MCF 10A (cell line): ENCODE data around the gene OBSL1. TPM values are rescaled to one million over a fixed set of nuclear protein-coding genes. Genes with fewer than 3 reads are reported as not detected.

Experiments
- BruUV-seq: library from RNA; stranded (reverse); fragments of 400-500 nt; replicated peaks from 2 replicates; lab custom pipeline; 2021; lab: Mats Ljungman, UMichigan
- CTCF ChIA-PET: fragments of 300-600 bp; sonication (Branson Sonifier 250); formaldehyde crosslinking; extraction: SDS; loops from one replicate; lab custom pipeline; 2021; ENCODE audit warnings: antibody characterized with exemption, inconsistent platforms; lab: Yijun Ruan, JAX
- POLR2A ChIA-PET: fragments of 300-600, 350-650 bp; sonication (Branson Sonifier 250); formaldehyde crosslinking; extraction: SDS; loops from one replicate; lab custom pipeline; 2020; ENCODE audit warnings: antibody characterized with exemption, inconsistent platforms; lab: Yijun Ruan, JAX
- DNase-seq: peaks from one replicate; pipeline ENCODE4 v3.0.0-alpha.2; 2018; ENCODE audit not compliant: unreplicated experiment
- H3K27ac Mint-ChIP-seq: one replicate; pipeline ENCODE4 v1.8.0; 2022; ENCODE audit warnings: mild to moderate bottlenecking, low read depth, mixed read lengths; ENCODE audit not compliant: unreplicated experiment
- H3K27me3 Mint-ChIP-seq: one replicate; pipeline ENCODE4 v1.8.0; 2022; ENCODE audit warnings: mixed read lengths; ENCODE audit not compliant: insufficient read depth, unreplicated experiment
- H3K36me3 Mint-ChIP-seq: one replicate; pipeline ENCODE4 v1.8.0; 2022; ENCODE audit warnings: mild to moderate bottlenecking, moderate library complexity, mixed read lengths; ENCODE audit not compliant: insufficient read depth, unreplicated experiment
- H3K4me1 Mint-ChIP-seq: one replicate; pipeline ENCODE4 v1.8.0; 2022; ENCODE audit warnings: mixed read lengths; ENCODE audit not compliant: insufficient read depth, unreplicated experiment
- H3K4me3 Mint-ChIP-seq: one replicate; pipeline ENCODE4 v1.8.0; 2022; ENCODE audit warnings: mild to moderate bottlenecking, moderate library complexity, mixed read lengths; ENCODE audit not compliant: unreplicated experiment
- H3K9me3 Mint-ChIP-seq: one replicate; pipeline ENCODE4 v1.8.0; 2022; ENCODE audit warnings: mixed read lengths; ENCODE audit not compliant: unreplicated experiment
- CTCF ChIP-seq: fragments of 200-600 bp; IDR thresholded peaks from one replicate; pipeline ENCODE4 v1.8.0; 2022; ENCODE audit warnings: antibody characterized with exemption, mild to moderate bottlenecking; ENCODE audit not compliant: unreplicated experiment
- intact Hi-C: fragments of 100-400 bp; cut with micrococcal nuclease; formaldehyde crosslinking; loops from 2 replicates; pipeline ENCODE4 v1.14.1; 2022
- total RNA-seq: library from RNA; stranded (reverse); gene quantifications from 2 replicates; pipeline ENCODE4 v1.2.3, GENCODE V29; 2022

OBSL1 gene
- total RNA-seq, 1 experiment from 2014 or later, result 29.0 TPM

GRCh38 chr2:219611866-219612576 is 40.7 kb upstream of the OBSL1 start:
- intact Hi-C loops, result no loop called here
- no peaks in the 10 kb centered on the region for H3K27me3 Mint-ChIP-seq
- ChIA-PET CTCF (interaction anchor here (0.5 to 1.0 kb wide), 4 partner anchors 10 to 275 kb away, joined by 3 to 6 read pairs (median 4); no protein-coding TSS in a partner anchor), POLR2A (interaction anchor here (0.5 kb wide), 1 partner anchor 24 kb away, joined by 3 read pairs; no protein-coding TSS in a partner anchor)
- H3K36me3 Mint-ChIP-seq, result peaks cover 14% of the 10 kb centered on the region
- no TSS peak for BruUV-seq
- no peak overlapping the region for H3K27ac Mint-ChIP-seq
- no peak for TF ChIP-seq CTCF
- H3K4me1 Mint-ChIP-seq, result no peaks in the 10 kb centered on the region
- H3K4me3 Mint-ChIP-seq, result no peak overlapping the region
- DNase-seq, result no peak
- no peaks in the 10 kb centered on the region for H3K9me3 Mint-ChIP-seq

- Mint-ChIP-seq H3K4me3 (no peak overlapping the region), H3K27me3 (no peaks in the 10 kb centered on the region), H3K27ac (no peak overlapping the region), H3K36me3 (peaks cover 22% of the 10 kb centered on the region), H3K9me3 (no peaks in the 10 kb centered on the region), H3K4me1 (no peaks in the 10 kb centered on the region)
- no peak for TF ChIP-seq CTCF
- no TSS peak for BruUV-seq
- POLR2A ChIA-PET, result no interaction called here
- CTCF ChIA-PET, result interaction anchor here (0.5 to 0.7 kb wide), 3 partner anchors 11 to 274 kb away, joined by 3 to 6 read pairs (median 3); no protein-coding TSS in a partner anchor
- intact Hi-C loops, result no loop called here
- no peak for DNase-seq
Observed at GRCh38 chr2:219611306-219611705, 40.0 kb upstream of the OBSL1 start.

- peaks cover 22% of the 10 kb centered on the region for H3K36me3 Mint-ChIP-seq
- intact Hi-C loops, result no loop called here
- no peak for DNase-seq
- H3K9me3 Mint-ChIP-seq, result no peaks in the 10 kb centered on the region
- no peaks in the 10 kb centered on the region for H3K4me1 Mint-ChIP-seq
- CTCF ChIA-PET, result interaction anchor here (0.6 to 0.9 kb wide), 4 partner anchors 16 to 236 kb away, joined by 3 to 4 read pairs (median 4); no protein-coding TSS in a partner anchor
- BruUV-seq, result no TSS peak
- TF ChIP-seq CTCF, result no peak
- no peaks in the 10 kb centered on the region for H3K27me3 Mint-ChIP-seq
- POLR2A ChIA-PET, result no interaction called here
- no peak overlapping the region for H3K27ac Mint-ChIP-seq
- no peak overlapping the region for H3K4me3 Mint-ChIP-seq
Observed at GRCh38 chr2:219609149-219609750, 37.9 kb upstream of the OBSL1 start.

- ChIA-PET CTCF (interaction anchor here (0.6 to 0.7 kb wide), 2 partner anchors 17 to 237 kb away, joined by 3 to 4 read pairs; no protein-coding TSS in a partner anchor), POLR2A (interaction anchor here (0.7 kb wide), 1 partner anchor 11 kb away, joined by 3 read pairs; the partner anchor contains the start of gene STK11IP)
- intact Hi-C loops, result no loop called here
- no peak overlapping the region for H3K4me3 Mint-ChIP-seq
- DNase-seq, result no peak
- H3K27me3 Mint-ChIP-seq, result no peaks in the 10 kb centered on the region
- H3K27ac Mint-ChIP-seq, result no peak overlapping the region
- TF ChIP-seq CTCF, result no peak
- no peaks in the 10 kb centered on the region for H3K4me1 Mint-ChIP-seq
- no TSS peak for BruUV-seq
- peaks cover 29% of the 10 kb centered on the region for H3K36me3 Mint-ChIP-seq
- no peaks in the 10 kb centered on the region for H3K9me3 Mint-ChIP-seq
Observed at GRCh38 chr2:219608399-219608964, 37.1 kb upstream of the OBSL1 start.
